WTC11 (cell line): Measurements from ENCODE around the gene PKP4.

Experiments
- CTCF ChIP-seq: fragments of 200-600 bp; IDR thresholded peaks from 2 replicates; pipeline ENCODE4 v1.8.0; 2022; ENCODE audit warnings: antibody characterized with exemption
- E2F1 ChIP-seq: sonication (generic); formaldehyde crosslinking; IDR thresholded peaks from 2 replicates; pipeline ENCODE4 v1.8.0; 2022; ENCODE audit warnings: mild to moderate bottlenecking, missing genetic modification reagents
- FOXP1 ChIP-seq: sonication (generic); formaldehyde crosslinking; IDR thresholded peaks from 2 replicates; pipeline ENCODE4 v1.8.0; 2022; ENCODE audit warnings: missing genetic modification reagents, mild to moderate bottlenecking, moderate library complexity, borderline replicate concordance
- KAT7 ChIP-seq: sonication (generic); formaldehyde crosslinking; IDR thresholded peaks from 2 replicates; pipeline ENCODE4 v1.8.1; 2023; ENCODE audit warnings: missing genetic modification reagents, mild to moderate bottlenecking, borderline replicate concordance
- NFYB ChIP-seq: sonication (generic); formaldehyde crosslinking; conservative IDR thresholded peaks from 2 replicates; pipeline ENCODE4 v1.8.0; 2022; ENCODE audit warnings: low read depth, missing genetic modification reagents
- NR3C1 ChIP-seq: sonication (generic); formaldehyde crosslinking; conservative IDR thresholded peaks from 2 replicates; pipeline ENCODE4 v1.8.1; 2023; ENCODE audit warnings: low read depth, mild to moderate bottlenecking, missing genetic modification reagents
- ZNF219 ChIP-seq: sonication (generic); formaldehyde crosslinking; IDR thresholded peaks from 2 replicates; pipeline ENCODE4 v1.8.0; 2023; ENCODE audit warnings: missing genetic modification reagents, mild to moderate bottlenecking, borderline replicate concordance

GRCh38 chr2:158580760-158581159, 124.0 kb downstream of the PKP4 start:
- TF ChIP-seq KAT7 (CRISPR knock-in tag) (no peak), ZNF219 (CRISPR knock-in tag) (no peak), NFYB (CRISPR knock-in tag) (no peak), E2F1 (CRISPR knock-in tag) (no peak), NR3C1 (CRISPR knock-in tag) (no peak), CTCF (no peak), FOXP1 (CRISPR knock-in tag) (no peak)
